ENCODE results near the gene CREB5. TPM values are rescaled to one million over a fixed set of nuclear protein-coding genes. Genes with fewer than 3 reads are reported as not detected.

Gene CREB5
- total and polyA plus RNA-seq, 2 of the 8 experiments (the other 6 are each of a cell fraction or from before 2014, with no cell fraction given), result 2.4 to 2.7 TPM

DNA sequence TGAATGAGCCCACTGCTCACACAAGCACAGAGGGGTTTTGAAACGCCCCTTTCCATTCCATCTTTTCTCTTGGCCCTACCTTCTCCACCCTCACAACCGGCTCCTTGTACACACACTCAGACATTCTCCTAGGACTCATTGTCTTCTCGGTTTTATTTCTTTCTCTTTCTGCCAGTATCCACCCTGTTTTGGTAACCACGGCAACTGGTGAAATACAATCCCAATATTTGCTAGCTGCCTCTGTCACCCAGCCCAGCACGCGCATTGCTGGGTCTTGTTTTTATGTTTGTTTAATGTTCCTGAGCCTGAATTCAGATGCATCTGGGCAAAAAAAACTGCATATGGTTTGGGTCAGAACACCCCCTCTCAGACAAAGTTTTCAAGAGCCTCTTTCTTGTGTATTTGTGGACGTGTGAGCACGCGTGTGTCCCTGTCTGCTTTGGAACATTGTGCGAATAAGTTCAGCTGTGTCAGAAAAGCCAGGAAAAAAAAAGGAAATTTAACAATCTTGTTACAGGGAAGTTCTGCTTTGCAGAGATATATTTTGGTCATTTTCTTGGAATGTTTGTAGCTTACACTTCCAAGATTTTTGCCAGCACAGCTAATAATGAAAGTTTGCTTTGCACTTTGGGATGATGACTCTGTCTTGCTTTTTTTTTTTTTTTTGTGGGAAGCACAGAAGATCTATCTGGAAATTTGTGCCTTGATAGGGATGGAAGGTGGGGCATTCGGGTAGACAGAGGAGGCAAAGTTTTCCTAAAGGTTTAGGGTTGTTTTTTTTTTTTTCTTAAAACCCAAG lies 320.0 kb downstream of the CREB5 start:
- no peak overlapping the region for H2BK5ac ChIP-seq (ENCODE audit: low read depth, low read length)
- no peak for FAIRE-seq
- no peak for DNase-seq (ENCODE audit: low read depth in 1 of 2, low spot score in 2 of 2)
- H3K14ac ChIP-seq (ENCODE audit: insufficient read length), result no peak overlapping the region
- 84% methylated on average over 11 of the region's 11 CpGs; no CpG with 5 or more reads in 1 of the 2 experiments for WGBS, 2 experiments (ENCODE audit: extremely low coverage in 1 of 2, insufficient coverage in 1 of 2, insufficient read length in 1 of 2, insufficient replicate concordance in 2 of 2, low coverage in 1 of 2, low lambda C conversion rate in 2 of 2, missing lambda C conversion rate in 1 of 2)
- H3K4ac ChIP-seq (replicated peaks; ENCODE audit: insufficient read length, low read depth, low read length), result no peak overlapping the region
- no peak overlapping the region for H3K23ac ChIP-seq (ENCODE audit: insufficient read length)
- no peak overlapping the region for H2BK120ac ChIP-seq (replicated peaks; ENCODE audit: low read depth, low read length)
- no peak overlapping the region for H3K4me3 ChIP-seq (ENCODE audit: extremely low read depth in 1 of 4, insufficient read depth in 2 of 4, low read depth in 3 of 4, low read length in 4 of 4)
- H3K79me2 ChIP-seq (ENCODE audit: control insufficient read depth in 1 of 2, insufficient read depth in 2 of 2, low read length in 2 of 2), result no peaks in the 10 kb centered on the region
- H3K79me1 ChIP-seq (ENCODE audit: low read depth, low read length), result no peaks in the 10 kb centered on the region
- H3K18ac ChIP-seq (ENCODE audit: extremely low read depth, low read length), result no peak overlapping the region
- H4K8ac ChIP-seq (ENCODE audit: extremely low read depth, insufficient read depth, low read length), result no peak overlapping the region
- no peak overlapping the region for H2AFZ ChIP-seq (ENCODE audit: low read length)
- no peak overlapping the region for H2AK5ac ChIP-seq (ENCODE audit: low read depth, low read length)
- ChIA-PET CTCF (ENCODE audit: partially characterized antibody) (interaction anchor here (0.6 to 1.5 kb wide), 5 partner anchors 12 to 944 kb away, joined by 3 to 4 read pairs (median 3); no protein-coding TSS in a partner anchor), POLR2A (ENCODE audit: partially characterized antibody) (no interaction called here)
- H2BK12ac ChIP-seq (ENCODE audit: low read depth, low read length), result no peak overlapping the region
- no peak overlapping the region for H3K9ac ChIP-seq (replicated peaks in 1 of 4; ENCODE audit: extremely low read depth in 1 of 4, low read depth in 3 of 4, low read length in 3 of 4)
- no peaks in the 10 kb centered on the region for H3K27me3 ChIP-seq (replicated peaks in 1 of 4; ENCODE audit: control insufficient read depth in 3 of 4, extremely low read depth in 1 of 4, insufficient read depth in 3 of 4, low read length in 3 of 4)
- H3K27ac ChIP-seq (ENCODE audit: low read depth, low read length), result no peak overlapping the region
- H2BK20ac ChIP-seq (ENCODE audit: low read length), result no peak overlapping the region
- no peak overlapping the region for H4K5ac ChIP-seq (ENCODE audit: insufficient read length, low read depth, low read length)
- H3K4me1 ChIP-seq (replicated peaks in 1 of 4; ENCODE audit: control insufficient read depth in 3 of 4, insufficient read depth in 4 of 4, low read length in 3 of 4), result 0 out of 7 replicates have a peak, but pooled peaks cover 0 to 2% (median 0%) of the 10 kb centered on the region in 4 experiments
- H3K4me2 ChIP-seq (ENCODE audit: insufficient read depth in 1 of 2, low read depth in 2 of 2, low read length in 2 of 2), result no peak overlapping the region
- H3K23me2 ChIP-seq (ENCODE audit: low read depth, low read length), result no peaks in the 10 kb centered on the region
- no peaks in the 10 kb centered on the region for H3K36me3 ChIP-seq (ENCODE audit: control insufficient read depth in 2 of 4, insufficient read depth in 4 of 4, low read length in 3 of 4)
- H3K9me3 ChIP-seq (ENCODE audit: insufficient read depth in 2 of 2, low read depth in 1 of 2, low read length in 1 of 2), result no peaks in the 10 kb centered on the region
- H4K91ac ChIP-seq (replicated peaks; ENCODE audit: insufficient read length, low read length), result no peak overlapping the region
- no peak overlapping the region for H2BK15ac ChIP-seq (ENCODE audit: low read length)
- no peaks in the 10 kb centered on the region for H4K20me1 ChIP-seq (replicated peaks in 1 of 2; ENCODE audit: control insufficient read depth in 1 of 2, insufficient read depth in 2 of 2, low read length in 2 of 2)
- no peak overlapping the region for H3K56ac ChIP-seq (replicated peaks; ENCODE audit: insufficient read length, low read depth, low read length)
- TF ChIP-seq EP300 (IDR thresholded peaks at IDR 0.05; ENCODE audit: borderline replicate concordance in 1 of 2, low read depth in 2 of 2, low read length in 2 of 2) (no peak), HDAC6 (IDR thresholded peaks at IDR 0.05; ENCODE audit: low read depth, low read length) (no peak), CEBPB (IDR thresholded peaks at IDR 0.05; ENCODE audit: low read depth, low read length) (no peak), BACH1 (IDR thresholded peaks at IDR 0.05; ENCODE audit: low read length) (no peak), CHD2 (IDR thresholded peaks at IDR 0.05; ENCODE audit: low read length) (no peak), CBX5 (IDR thresholded peaks at IDR 0.05; ENCODE audit: low read depth, low read length) (no peak)
